GM18873 (cell line): Measurements from ENCODE around the gene CCDC107.

Experiments
- ATAC-seq: cut with Tn5 transposase; IDR thresholded peaks from one replicate; pipeline ENCODE4 v1.9.1; 2021; ENCODE audit warnings: mild to moderate bottlenecking, moderate library complexity, moderate number of reproducible peaks; ENCODE audit not compliant: unreplicated experiment, low FRiP score

Gene CCDC107

DNA sequence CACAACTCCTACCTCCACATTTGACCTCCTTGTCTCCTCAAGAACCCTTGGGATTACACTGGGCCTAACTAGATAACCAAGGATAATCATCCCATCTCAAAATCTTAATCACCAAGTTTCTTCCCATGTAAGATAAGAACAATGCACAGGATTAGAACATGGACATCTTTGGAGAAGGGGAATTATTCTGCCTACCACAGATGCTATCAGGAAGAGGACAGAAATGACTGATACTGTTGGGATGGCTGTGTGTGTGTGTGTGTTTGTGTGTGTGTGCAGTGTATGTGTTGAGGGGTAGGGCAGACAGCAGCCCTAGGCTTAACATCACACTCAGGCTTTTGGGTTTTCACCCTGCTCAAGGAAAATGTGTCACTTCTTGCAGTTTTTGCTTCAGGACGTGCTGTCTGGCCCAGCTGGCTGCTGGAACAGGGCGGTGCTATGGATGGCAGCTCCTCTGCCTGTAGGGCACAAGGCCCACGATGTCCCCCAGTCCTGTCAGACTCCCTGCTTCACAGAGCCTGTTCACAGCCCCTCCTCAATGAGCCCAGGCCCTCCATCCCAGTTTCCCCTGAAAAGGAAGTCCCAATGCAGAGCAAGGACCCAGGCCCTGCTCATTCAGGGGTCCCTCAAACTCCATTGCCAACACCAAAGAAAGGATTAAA is 23.4 kb downstream of the CCDC107 start:
- ATAC-seq: no peak

DNA sequence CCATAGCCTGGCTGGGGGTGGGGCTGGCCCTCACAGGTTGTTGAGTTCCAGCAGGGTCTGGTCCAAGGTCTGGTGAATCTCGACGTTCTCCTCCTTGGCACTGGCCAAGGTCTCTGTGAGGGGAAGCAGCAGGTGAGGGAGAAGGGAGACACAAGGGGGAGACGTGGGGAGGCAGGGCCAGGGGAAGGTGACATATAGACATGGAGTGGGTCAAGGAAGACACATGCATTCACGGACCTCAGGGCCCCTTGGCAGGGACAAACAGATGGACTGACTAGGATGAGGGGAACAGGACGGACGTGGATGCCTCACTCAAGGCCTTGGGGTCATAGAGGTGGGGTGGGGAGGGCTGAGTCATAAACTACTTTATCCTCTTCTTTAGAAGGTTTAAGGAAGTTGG is 24.0 kb downstream of the CCDC107 start:
- no peak for ATAC-seq

DNA sequence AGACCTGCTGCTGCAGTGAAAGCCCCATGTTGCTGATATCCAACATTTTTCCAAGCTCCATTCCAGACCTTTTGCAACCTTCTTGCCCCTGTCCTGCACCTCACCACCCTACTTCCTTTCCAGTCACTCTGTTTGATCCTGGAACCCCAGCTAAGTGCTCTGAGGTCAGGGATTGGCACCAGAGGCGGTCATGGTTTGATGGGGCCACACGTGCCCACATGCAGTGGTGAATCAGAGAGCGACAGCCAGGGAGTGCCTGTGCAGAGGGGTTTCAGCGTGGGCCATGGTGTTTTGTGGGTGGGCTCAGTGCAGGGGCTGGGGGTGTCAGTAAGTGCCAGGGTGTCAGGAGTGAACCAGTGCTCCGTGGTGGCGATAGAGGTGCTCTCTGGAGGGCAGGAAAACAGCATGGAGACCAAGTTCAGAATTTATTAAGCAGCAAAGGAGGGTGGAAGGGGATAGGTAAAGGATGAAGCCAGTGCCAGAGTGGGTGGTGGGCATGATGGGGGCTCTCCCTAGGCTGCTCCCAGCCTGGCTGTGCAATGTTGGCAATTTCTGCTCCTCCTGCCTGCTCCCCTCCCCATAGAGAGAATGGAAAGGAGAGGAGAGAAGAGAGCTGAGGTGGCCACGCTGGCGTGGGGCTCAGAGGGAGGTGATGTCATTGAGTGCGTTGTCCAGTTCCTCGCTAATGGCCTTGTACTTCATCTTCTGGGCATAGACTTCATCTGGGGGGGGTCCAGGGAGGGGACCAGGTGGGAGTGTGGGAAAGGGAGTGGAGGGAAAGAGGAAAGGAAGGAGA is 24.6 kb downstream of the CCDC107 start:
- ATAC-seq: no peak

DNA sequence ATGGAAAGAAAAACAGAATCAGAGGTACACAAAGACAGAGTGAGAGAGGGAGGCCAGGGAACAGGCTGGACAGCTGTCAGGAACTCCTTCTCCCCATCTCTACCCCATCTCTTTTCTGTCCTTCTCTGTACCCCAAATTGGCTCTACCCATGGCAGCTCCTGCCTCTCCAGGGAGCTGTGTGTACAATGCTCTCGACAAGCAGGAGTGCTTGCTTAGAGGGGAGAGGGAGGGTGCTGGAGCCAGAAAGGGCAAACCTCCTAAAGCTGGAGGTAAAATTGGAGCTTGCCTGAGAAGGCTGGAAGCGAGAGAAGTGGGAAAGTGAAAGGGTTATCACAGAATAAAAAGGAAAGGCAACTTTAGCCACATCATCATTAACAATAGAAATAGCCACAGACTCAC is 25.2 kb downstream of the CCDC107 start:
- no peak for ATAC-seq

DNA sequence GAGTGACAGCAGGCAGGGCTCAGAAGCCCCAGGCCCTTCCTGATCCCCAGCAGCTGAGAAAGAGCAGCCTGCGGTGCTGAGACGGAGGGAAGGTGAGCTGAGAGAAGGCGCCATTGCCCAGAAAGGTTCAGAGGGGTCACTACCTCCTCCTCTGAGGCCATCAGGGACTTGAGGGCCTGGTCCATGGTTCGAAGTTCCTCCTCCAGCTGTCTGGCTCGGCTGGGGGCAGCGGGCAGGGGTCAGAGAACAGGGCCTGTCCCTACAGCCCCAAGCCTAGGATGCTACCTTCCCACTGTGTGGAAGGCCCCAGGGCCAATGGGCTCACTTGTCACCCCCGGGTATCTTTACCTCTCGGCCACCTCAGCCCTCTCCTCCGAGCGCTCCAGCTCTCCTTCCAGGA is 26.8 kb downstream of the CCDC107 start:
- no peak for ATAC-seq

DNA sequence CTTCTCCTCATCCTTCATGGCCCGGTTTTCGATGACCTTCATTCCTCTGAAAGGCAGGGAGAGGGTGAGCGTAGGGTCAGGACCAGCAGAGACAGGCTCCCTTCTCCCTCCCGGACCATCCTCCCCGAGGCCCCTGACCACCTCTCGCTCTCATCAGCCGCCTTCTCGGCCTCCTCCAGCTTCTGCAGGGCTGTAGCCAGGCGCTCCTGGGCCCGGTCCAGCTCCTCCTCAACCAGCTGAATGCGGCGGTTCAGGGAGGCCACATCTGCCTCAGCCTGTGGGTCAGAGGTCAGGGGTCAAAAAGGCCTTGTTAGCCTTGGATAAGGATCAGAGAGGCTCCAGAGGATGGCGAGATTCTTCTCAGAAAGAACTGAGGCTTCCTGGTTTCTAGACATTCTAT is 27.4 kb downstream of the CCDC107 start:
- ATAC-seq: no peak

DNA sequence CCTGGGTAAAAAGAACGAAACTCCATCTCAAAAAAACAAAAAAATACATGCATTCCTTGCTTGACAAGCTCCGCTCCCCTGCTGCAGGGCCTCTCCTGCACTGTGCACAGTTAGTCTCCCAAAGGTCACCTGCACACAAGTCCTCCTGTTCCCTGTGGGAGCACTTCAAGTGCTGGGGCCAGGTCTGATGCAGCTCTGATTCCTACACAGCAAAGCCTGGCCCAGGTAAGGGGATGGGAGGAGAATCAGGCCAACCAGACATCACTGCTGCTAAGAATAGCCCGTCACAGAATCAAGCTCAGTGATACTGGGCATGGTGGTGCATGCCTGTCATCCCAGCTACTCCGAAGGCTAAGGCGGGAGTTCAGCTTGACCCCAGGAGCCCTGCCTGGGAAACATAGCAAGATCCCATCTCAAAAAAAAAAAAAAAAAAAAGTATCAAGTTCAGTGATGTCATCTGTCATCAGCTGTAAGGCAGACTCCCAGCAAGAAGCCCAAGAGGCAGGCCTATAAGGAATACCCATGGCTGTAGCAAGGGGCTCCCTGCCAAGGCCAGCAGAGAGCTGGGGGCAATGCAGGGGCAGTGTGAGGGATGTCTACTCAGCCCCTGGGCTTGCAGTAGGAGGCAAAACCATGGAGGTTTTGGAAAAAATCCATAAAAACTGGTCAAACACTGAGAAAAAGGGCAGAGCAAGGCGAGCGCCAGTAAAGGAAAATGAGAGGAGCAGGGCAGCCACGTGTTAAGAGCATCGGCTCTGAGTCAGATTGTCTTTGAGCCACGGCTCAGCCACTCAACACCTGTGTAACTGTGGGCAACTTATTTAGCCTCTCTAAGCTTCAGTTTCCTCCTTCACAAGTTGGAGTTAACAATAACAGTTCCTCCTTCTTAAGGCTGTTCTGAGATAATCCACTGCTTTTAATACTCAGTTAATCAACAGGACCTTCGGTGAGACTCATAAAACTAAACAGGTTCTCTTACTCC is 28.4 kb downstream of the CCDC107 start:
- no peak for ATAC-seq

DNA sequence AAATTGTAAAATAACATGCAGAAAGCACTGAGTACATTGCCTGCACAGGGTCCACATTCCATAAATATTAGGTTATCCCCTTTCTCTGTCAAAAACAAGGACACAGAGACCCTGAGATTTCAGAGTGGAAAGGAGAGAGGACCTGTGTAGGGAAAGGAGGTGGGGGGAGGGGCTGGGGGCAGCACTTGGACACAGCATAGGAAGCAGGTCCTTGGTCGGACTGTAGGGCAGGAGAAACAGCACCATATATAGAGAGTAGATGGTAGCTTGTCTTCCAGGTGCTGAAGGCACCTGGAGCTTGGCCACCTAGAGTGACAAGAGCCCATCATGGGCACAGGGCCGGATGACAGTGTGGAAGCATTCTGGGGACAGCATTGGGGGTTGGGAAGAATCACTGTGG is 29.2 kb downstream of the CCDC107 start:
- no peak for ATAC-seq

DNA sequence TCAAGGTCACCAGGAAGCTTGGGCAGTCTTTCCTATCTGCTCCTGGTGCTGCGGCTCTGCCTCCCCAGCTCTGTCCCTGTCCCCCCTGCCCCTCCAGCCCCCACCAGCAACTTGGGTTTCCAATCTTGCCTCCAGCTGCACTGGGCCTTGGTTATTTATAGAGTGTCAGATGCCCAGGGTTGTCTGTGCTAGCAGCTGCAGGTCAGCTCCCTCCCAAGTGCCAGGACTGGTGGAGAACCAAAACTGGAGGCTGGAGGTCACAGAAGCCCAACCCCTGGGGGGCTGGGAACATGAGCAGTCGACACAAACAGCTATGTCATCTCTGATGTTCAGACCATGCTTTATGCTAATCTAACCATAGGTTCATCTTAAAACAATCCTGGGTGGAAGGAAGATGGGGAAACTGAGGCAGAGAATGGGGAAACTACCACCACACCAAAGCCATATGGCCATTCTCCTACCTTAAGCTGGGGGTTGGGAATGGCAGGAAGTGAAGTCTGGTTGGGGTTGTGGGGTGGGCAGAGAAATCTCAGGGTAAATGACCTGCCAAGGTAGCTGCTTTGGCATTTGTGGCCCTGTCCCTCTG is 30.0 kb downstream of the CCDC107 start:
- ATAC-seq: no peak

DNA sequence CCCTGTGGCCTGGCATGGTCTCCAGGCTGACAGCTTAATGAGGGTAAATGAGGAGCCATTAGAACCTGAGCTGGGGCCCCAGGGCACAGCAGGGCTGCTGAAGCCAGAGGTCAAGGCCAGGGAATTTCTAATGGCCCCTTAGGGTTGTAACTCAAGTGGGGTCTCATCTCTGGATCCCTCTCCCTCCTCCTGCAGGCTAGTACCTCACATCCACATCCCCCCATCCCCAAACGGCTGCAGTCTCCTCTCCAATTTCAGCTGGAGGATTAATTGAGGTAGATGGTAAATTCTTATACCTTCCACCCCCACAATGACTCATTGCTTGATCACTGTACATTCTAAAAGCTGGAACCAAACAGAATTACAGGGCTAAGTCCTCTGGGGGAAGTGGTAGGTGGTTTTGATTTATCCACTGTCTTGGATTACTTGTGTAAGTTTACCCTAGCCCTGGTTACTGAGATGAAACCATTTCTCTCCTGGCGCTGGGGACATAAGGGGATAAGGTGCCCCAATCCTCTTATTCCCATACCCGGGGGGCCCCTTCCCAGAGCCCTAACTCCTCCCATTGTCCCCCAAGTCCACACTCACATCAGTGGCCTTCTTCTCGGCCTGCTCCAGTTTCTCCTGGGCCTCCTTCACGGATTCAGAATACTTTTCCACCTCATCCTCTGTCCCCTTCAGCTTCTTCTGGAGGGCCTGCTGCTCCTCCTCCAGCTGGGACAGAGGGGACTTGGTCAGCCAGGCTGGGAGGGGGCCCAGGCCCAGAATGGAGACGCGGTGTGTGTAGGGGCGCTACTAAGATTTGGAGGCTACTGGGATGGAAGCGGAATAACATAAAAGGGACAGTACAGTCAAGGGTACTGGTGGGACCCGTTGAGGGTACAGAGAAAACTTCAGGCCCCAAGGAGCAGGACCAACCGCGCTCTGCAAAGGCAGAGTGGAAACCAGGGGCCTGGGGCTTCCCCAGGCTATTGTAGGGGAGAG is 30.8 kb downstream of the CCDC107 start:
- no peak for ATAC-seq

DNA sequence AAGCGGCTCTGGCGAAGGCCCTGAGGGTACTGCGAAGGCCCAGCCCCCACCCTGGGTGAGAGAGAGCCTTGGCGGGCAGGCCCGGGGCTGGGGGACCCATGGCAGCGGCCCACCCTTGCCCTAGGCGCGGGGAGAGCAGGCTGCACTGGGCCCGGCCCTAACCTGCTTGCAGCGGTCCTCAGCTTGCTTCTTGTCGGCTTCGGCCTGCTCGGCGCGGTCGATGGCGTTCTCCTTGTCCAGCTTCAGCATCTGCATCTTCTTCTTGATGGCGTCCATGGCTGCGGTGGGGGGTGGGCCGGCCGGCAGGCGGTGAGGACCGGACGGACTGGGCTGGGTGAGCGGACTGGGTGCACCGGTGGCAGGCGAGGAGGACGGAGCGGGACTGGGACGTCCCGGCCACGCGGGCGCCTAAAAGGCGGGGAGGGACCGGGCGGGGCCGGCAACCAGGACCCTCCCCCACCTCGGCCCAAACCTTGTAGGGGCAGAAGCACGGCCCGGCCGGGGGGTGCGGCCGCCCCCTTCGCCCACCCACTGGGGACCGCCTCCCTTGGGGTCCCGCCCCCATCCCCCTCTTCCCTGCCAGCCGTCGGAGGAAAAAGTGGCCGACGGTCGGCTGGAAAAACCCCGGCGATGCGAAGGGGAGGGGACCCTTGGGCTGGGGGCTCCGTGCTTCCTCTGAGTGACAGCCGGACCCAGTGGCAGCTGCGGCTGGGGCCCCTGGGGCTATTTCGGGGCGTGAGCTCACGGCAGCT is 31.6 kb downstream of the CCDC107 start, which contains the start of gene TPM2:
TPM2 (minus strand) TSS at position 384 of the 752 bp plus-strand sequence; CDS start at position 276, 108 bp downstream.
- no peak for ATAC-seq

DNA sequence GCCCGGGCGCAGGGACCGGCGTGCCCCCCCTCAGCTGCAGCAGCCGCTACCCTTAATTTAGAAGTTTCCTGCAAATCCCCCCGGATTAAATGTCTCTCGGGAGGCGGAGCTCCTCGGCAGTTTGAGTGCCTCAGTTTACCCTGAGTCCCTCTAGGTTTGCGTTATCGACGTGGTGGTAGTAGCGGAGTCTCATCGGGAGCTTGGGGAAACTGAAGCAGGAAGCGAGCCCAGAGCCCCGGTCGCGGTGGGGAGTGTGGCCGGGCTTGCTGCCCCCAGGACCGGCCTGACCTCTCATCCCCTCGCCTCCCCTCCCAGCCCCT is 32.2 kb downstream of the CCDC107 start:
- no peak for ATAC-seq

DNA sequence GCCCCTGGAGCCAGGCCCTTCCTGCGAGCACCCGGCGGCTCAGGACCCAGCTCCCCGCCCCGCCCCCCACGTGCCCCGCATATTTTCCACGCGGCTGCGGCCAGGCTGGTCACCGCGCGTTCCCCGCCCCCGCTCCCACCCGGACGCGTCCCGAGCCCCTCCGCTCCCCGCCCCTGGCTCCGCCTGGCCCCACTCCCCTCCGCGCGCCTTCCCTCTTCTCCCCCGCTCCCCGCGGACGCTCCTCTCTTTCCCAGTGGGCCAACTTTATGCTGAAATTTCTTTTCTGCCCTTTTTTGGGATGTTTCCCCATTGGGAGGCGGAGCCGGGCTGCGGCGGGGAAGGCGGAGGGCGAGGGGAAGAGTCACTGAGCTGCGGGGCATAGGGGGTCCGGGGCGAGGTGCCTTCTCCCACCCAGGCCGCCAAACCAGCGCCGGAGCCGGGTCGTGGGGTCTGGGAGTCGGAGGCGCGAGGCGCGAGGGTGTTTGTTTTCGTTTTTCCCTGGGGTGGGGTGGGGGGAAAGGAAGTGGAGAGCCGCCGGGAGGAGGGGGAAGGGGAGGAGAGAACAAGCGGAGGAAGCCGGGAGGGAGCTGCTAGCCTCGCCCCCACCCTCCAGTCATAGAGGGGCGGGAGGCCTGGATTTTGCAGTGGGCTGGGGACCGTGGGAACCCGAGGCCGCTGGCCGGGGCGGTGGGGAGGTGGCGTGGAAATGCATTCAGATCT is 32.7 kb downstream of the CCDC107 start:
- ATAC-seq: no peak

DNA sequence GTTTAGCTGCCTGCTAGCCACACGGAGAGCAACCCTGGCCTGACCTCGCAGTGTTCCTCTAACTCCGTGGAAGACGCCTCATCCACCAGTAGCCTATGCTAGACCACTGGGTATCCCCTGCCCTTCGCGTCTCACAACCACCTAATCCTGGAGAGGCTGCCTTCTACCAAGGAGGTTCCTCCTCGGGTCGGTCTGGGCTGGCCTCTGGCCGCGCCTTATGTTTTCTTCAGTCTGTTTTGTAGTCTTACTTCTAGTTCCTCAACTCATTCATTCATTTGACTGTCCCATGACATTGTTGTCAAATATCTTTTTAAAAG is 33.2 kb downstream of the CCDC107 start:
- no peak for ATAC-seq

DNA sequence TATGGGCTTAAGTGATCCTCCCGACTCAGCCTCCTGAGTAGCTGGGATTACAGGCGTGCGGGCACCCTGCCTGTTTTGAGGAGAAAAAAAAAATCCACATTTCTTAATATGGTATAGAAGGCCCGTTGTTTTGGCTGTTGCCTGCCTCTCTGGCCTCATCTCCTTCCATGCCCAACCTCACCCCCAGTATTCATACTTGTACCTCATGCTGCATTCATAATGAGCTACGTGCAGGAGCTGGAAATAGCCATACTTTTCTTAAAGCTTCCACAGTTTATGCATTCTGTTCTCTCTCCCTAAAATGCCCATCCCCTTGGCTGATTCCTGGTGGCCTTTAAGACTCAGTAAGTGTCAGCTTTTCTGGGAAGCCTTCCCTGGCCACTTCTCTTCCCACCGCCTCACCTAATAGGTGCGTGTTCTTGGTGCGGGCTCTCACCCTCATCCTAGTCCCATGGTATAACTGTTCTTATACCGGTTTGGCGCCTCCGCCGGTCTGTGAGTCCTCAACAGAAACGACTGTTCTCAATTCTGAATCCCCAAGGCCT is 33.7 kb downstream of the CCDC107 start:
- ATAC-seq: no peak

DNA sequence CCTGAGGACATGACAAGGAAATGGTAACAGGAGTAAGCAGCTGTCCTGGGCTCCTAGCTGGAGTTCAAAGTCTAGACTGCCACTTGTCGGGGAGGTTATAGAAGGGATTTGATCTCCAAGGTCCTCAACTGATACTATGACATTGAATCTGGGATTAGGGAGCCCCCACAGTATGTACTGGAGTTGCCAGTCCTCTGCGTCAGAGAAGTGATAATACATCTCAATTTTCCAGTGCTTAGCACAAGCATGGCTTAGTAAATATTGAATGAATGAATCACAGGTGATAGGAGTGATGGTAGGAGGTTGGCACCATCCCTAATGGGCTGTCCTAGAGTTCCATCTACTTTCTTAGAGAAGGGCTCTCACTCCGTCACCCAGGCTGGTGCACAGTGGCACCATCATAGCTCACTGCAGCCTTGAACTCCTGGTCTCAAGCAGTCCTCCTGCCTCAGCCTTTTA is 37.9 kb downstream of the CCDC107 start:
- ATAC-seq: no peak

DNA sequence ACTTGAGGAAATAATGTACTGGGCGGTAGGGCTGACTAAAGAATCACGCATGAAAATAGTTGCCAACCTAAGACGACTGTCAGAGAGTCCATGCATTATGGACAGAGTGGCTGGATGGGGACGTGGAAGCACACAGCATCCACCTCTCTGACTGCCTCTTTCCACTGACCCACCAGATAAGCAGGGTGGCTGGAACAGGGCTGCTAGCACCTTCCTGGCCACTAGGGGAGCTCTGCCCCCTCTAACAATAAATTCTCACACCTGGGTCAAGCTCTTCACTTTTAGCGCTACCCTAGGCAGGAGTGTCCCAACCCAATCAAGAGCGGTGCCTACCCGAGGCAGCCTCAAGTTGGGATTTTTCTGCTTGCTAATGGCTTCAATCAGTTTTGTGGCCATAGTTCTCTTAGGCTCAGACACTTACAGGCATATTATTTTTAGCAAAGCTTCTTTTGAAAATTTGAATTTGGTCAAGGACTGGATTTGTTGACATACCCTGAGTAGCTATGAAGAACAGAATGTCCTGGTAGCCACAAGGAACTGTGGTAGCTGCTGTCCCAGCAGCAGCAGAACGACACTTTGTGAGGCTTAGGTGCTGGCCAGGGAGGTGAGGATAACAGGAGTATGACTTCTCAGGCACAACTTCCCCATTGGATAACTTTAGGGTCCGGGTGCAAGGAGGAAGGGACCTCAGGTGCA is 38.6 kb downstream of the CCDC107 start:
- peak; percentile 52 for ATAC-seq
